NB4 (cell line): ENCODE results near the gene SEL1L.

Experiments used
- DNase-seq: peaks from one replicate; pipeline ENCODE4 v3.0.0; 2010; ENCODE audit warnings: low read depth
- H3K4me3 ChIP-seq: one replicate; pipeline ENCODE4 v1.5.1; 2011; ENCODE audit warnings: mild to moderate bottlenecking, low read depth, low read length, moderate library complexity
- CTCF ChIP-seq: IDR thresholded peaks from one replicate; pipeline ENCODE4 v1.5.1; 2012; ENCODE audit warnings: low read depth, low read length
- MAX ChIP-seq: IDR thresholded peaks from 2 replicates; pipeline ENCODE4 v1.6.1; 2011; ENCODE audit warnings: low read depth, low read length
- MYC ChIP-seq: IDR thresholded peaks from 2 replicates; pipeline ENCODE4 v1.6.1; 2011; ENCODE audit warnings: low read depth, low read length
- POLR2A ChIP-seq: IDR thresholded peaks from 2 replicates; pipeline ENCODE4 v1.6.1; 2011; ENCODE audit warnings: mild to moderate bottlenecking; ENCODE audit not compliant: insufficient read length; ENCODE audit errors: extremely low read depth

SEL1L gene

GRCh38 chr14:81455390-81455789 is 78.3 kb downstream of the SEL1L start:
- DNase-seq: no peak
- TF ChIP-seq MYC (no peak), MAX (no peak), CTCF (no peak), POLR2A (no peak)
- no peak overlapping the region for H3K4me3 ChIP-seq

GRCh38 chr14:81454572-81455218 is 79.0 kb downstream of the SEL1L start:
- no peak overlapping the region for H3K4me3 ChIP-seq
- no peak for DNase-seq
- no peak for TF ChIP-seq POLR2A
- no peak for TF ChIP-seq CTCF
- TF ChIP-seq MYC: no peak
- TF ChIP-seq MAX: no peak

GRCh38 chr14:81453166-81453766 is 80.4 kb downstream of the SEL1L start:
- peak; percentile 57 for DNase-seq
- no peak overlapping the region for H3K4me3 ChIP-seq
- TF ChIP-seq MAX (no peak), CTCF (peak; percentile 64)

GRCh38 chr14:81452341-81453133 is 81.1 kb downstream of the SEL1L start:
- no peak for TF ChIP-seq MYC
- no peak for TF ChIP-seq MAX
- TF ChIP-seq POLR2A: no peak
- H3K4me3 ChIP-seq: no peak overlapping the region
- DNase-seq: no peak

GRCh38 chr14:81450976-81451375 is 82.7 kb downstream of the SEL1L start:
- no peak overlapping the region for H3K4me3 ChIP-seq
- TF ChIP-seq POLR2A (no peak), CTCF (no peak), MYC (no peak), MAX (no peak)
- no peak for DNase-seq

- no peak for TF ChIP-seq MAX
- no peak for TF ChIP-seq CTCF
- no peak for TF ChIP-seq POLR2A
- TF ChIP-seq MYC: no peak
- no peak overlapping the region for H3K4me3 ChIP-seq
- peak; percentile 16 for DNase-seq
Observed at GRCh38 chr14:81450100-81450531, 83.5 kb downstream of the SEL1L start.
